ENCODE measurements around the gene ANKRD39. TPM values are rescaled to one million over a fixed set of nuclear protein-coding genes. Genes with fewer than 3 reads are reported as not detected.

ANKRD39 gene
- total RNA-seq, 4 donors from 2014 or later: 5.8 to 17.3 (median 15.4) TPM

- TF ChIP-seq CTCF (IDR thresholded peaks at IDR 0.05): no peak
- no peak for TF ChIP-seq POLR2A (IDR thresholded peaks at IDR 0.05)
- peaks cover 0 to 71% (median 0%) of the 10 kb centered on the region in 3 donors for H3K36me3 ChIP-seq
- H3K9me3 ChIP-seq: no peaks in the 10 kb centered on the region
- H3K4me1 ChIP-seq: peaks cover 0 to 31% (median 5%) of the 10 kb centered on the region in 4 donors
- no peak overlapping the region for H3K27ac ChIP-seq
- DNase-seq: peak in 1 of 3 donors; percentile 33
- no peak overlapping the region for H3K4me3 ChIP-seq
- no peaks in the 10 kb centered on the region for H3K27me3 ChIP-seq
These were observed 32.8 kb downstream of the ANKRD39 start for GRCh38 chr2:96825057-96825456.

GRCh38 chr2:96824079-96824870 lies 33.5 kb downstream of the ANKRD39 start:
- H3K4me3 ChIP-seq: no peak overlapping the region
- DNase-seq: no peak
- H3K27me3 ChIP-seq: no peaks in the 10 kb centered on the region
- H3K4me1 ChIP-seq: peaks cover 4 to 39% (median 9%) of the 10 kb centered on the region in 4 donors
- TF ChIP-seq CTCF (IDR thresholded peaks at IDR 0.05) (no peak), POLR2A (IDR thresholded peaks at IDR 0.05) (no peak)
- H3K9me3 ChIP-seq: no peaks in the 10 kb centered on the region
- peaks cover 0 to 64% (median 0%) of the 10 kb centered on the region in 3 donors for H3K36me3 ChIP-seq
- H3K27ac ChIP-seq: no peak overlapping the region

GRCh38 chr2:96823198-96823597 lies 34.6 kb downstream of the ANKRD39 start:
- Histone ChIP-seq H3K27ac (no peak overlapping the region), H3K27me3 (no peaks in the 10 kb centered on the region), H3K4me1 (peaks cover 8 to 50% (median 18%) of the 10 kb centered on the region in 4 donors), H3K36me3 (peaks cover 0 to 53% (median 0%) of the 10 kb centered on the region in 3 donors), H3K4me3 (no peak overlapping the region), H3K9me3 (no peaks in the 10 kb centered on the region)
- no peak for TF ChIP-seq POLR2A (IDR thresholded peaks at IDR 0.05)
- no peak for TF ChIP-seq CTCF (IDR thresholded peaks at IDR 0.05)
- DNase-seq: no peak

DNA sequence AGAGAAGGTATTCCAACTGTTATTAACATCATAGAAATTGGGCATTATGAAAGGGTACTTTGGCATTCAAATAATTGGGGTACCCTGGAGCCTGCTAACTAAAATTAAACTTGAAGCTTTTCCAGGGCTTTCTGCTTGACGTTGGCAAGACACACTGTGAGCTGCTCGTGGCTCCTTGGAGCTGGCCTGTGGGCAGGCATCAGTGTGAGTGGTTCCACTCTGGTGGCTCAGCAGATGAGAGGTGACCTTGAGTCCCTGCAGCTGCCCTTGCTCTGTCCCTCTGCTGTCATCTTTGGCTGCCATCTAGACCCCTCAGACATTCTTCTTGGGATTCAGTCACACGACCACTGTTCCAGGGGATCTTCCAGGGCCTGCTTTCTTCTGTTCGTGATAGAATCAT lies 35.0 kb downstream of the ANKRD39 start:
- TF ChIP-seq CTCF (IDR thresholded peaks at IDR 0.05) (no peak), POLR2A (IDR thresholded peaks at IDR 0.05) (no peak)
- Histone ChIP-seq H3K36me3 (peaks cover 0 to 49% (median 0%) of the 10 kb centered on the region in 3 donors), H3K27me3 (no peaks in the 10 kb centered on the region), H3K9me3 (no peaks in the 10 kb centered on the region), H3K4me3 (no peak overlapping the region), H3K4me1 (peaks cover 8 to 54% (median 21%) of the 10 kb centered on the region in 4 donors), H3K27ac (no peak overlapping the region)
- no peak for DNase-seq

DNA sequence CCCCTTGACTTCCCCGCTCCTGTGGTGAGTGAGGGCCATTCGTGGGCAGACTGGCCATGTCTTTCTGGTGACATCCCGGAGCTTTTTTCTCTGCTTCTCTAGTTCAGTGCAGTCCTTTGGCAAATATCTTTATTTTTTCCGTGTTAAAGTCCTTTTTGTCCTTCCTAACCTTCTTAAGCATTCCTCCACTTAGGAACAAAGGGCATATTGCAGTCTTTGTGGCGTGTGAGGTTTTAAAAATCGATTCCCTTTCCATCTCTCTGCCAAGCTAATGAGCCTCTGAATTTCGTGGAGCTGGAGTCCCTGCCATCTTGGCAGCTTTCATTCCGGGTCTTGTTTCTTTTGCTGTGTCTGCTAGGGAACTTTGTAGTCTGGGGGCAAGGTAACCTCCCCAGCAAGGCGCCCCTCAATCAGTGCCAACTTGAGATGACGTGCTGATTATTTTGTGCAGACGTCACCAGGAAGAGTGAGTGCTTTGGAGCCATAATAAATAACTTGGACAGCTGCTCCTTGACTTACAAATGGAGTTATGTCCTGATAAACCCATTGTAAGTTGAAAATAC lies 36.6 kb downstream of the ANKRD39 start:
- Histone ChIP-seq H3K36me3 (peaks cover 0 to 33% (median 0%) of the 10 kb centered on the region in 3 donors), H3K4me3 (no peak overlapping the region), H3K4me1 (peaks cover 8 to 62% (median 29%) of the 10 kb centered on the region in 4 donors), H3K27ac (peak overlapping the region in 2 of 4 donors; percentile 28 to 42), H3K9me3 (no peaks in the 10 kb centered on the region), H3K27me3 (no peaks in the 10 kb centered on the region)
- DNase-seq: no peak
- TF ChIP-seq CTCF (IDR thresholded peaks at IDR 0.05) (no peak), POLR2A (IDR thresholded peaks at IDR 0.05) (no peak)

Measured in Peyer's patch (tissue), 4 donors.